Activated T-cell treated with anti-CD3 and anti-CD28 coated beads for 1 hour (primary cell): ENCODE results near the gene GRB10.
"Not testable (repeated sequence)": the region's sequence is repeated elsewhere in the genome, so short reads cannot be mapped to it uniquely, and the experiment has no call there.

Experiments
- DNase-seq: peaks from one replicate; pipeline ENCODE4 v3.0.0-alpha.2; 2020; ENCODE audit warnings: low read depth

GRB10 gene

DNA sequence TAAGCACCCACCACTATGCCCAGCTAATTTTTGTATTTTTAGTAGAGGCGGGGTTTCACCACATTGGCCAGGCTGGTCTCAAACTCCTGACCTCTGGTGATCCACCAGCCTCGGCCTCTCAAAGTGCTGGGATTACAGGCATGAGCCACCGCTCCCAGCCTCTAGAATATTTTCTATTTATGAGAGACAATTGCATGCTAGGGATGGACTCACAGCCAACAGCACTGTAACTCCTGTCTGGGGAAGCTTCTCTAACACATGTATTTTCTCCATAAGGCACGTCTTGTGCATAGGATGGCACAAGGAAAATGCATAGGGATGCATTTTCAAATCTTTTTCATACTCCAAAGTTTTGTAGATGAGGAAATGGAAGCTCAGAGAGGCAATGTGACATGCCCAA is 237.1 kb downstream of the GRB10 start:
- not testable (repeated sequence) for DNase-seq

DNA sequence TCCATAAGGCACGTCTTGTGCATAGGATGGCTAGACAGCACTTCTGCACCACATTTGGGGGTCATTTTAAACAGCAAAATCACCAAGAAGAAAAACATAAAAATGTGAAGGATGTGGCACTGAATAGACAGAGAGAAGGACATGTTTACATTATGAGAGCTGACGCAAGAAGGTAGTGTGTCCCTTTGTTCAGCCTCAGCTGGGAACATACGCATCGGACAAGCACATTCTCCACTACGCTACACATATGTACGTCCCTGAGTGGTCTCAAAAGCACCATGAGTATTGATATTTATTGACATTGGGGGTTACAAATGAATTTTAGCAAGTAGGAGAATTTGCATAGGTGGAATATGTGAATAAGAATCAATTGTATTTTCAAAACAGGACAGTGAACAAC is 237.7 kb downstream of the GRB10 start:
- DNase-seq: no peak

DNA sequence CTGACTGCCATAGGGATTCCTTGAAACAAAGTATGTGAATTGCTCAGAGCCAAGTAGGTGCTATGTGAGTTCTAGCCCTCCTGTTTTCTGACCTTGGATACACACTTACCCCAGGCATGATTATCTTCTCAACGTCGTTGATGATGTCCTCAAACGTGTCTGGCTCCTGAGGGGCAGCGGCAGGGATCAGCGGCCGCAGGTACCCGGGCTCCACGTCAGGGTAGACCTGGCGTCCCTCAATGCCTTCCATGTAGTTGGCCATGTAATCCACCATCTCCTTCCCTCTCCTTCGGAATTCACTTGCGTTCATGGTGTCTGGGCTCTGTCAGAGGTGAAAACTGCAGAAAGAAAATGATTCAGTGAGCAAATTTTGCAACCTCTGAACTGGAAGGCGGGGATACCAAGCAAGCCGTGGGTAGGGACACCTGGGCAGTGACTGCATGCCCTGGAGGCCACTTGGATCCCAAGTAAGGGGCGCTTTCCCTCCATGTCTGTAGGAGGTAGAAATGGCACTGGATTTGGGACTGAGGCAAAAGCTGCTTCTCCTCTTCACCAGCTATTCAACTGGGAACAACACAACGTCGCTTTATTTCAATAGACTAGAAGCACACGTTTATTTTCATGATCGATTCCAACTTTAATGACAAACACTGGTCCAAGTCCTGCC is 238.8 kb downstream of the GRB10 start:
- DNase-seq: no peak

DNA sequence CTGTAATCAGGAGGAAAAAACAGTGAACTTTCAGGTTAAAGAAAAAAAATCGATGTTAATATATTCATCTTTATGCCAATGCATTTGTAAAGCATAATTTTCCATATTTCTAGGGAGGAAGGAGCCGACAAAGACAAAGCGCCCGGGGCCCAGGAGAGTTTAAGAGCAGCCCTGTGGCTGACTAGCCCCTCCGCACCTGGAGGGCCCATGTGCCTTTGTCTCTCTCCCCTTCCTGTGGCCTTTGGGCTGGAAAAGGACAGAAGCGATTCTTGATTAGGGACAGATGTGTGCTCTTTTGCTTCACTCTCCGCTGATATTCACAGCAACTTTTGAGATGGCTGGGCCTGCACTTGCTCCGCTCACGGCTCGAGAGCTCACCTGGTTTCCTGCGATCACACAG is 240.6 kb downstream of the GRB10 start:
- no peak for DNase-seq

DNA sequence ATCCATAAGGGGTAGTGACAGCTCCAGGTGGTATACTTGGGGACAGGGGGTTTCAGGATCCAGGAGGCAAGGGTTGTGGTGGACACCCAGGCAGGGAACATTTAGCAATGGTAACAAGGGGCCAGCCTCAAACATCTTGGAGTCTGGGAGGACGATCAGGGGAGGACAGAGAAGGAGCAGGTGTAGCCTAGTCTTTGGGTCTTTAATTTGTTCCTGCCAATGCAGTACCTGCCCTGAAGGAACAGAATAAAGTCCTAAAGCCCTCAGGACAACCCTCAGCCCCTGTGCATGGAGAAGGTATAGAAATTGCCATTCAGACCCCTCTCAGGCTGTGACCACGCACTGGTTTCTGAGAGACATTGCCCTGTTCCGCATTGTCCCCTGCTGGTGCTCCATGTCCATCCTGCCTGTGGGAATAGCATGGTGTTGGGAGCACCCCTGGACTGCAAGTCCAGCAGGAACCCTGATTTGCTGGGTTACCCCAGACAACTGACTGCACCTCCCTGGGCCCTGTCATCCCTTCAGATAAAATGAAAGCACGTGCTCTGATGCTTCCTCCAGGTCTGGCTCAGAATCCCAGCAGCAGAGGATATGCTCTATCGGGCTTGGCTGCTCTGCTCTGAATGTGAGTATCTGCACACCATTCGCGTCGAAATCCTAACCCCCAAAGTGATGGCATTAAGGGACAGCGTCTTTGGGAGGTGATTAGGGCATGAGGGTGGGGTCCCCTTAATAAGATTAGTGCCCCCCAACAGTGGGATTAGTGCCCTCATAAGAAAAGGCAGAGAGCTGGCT is 241.7 kb downstream of the GRB10 start:
- no peak for DNase-seq
